IPS DF 4.7 (cell line): ENCODE measurements around the gene FAM184A.
"Not testable (repeated sequence)": the region's sequence is repeated elsewhere in the genome, so short reads cannot be mapped to it uniquely, and the experiment has no call there.

Source experiments
- DNase-seq: peaks from one replicate; pipeline ENCODE4 v3.0.0-alpha.2; 2013; ENCODE audit warnings: low spot score; ENCODE audit errors: extremely low read depth

Gene FAM184A

DNA sequence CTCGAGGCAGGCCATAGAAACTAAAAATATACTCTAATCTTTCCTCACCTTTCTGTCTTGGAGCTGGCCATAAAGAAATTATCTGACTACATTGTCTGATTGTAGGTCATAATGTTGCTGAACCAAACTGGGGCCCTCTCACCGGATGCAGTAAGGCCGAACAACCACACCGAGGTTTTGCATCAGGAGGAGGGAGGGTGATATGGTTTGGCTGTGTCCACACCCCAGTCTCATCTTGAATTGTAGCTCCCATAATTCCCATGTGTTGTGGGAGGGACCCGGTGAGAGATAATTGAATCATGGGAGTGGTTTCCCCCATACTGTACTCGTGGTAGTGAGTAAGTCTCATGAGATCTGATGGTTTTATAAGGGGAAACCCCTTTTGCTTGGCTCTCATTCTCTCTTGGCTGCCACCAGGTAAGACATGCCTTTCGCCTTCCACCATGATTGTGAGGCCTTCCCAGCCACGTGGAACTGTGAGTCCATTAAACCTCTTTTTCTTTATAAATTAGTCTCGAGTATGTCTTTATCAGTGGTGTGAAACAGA, 19.4 kb upstream of the FAM184A start:
- not testable (repeated sequence) for DNase-seq

DNA sequence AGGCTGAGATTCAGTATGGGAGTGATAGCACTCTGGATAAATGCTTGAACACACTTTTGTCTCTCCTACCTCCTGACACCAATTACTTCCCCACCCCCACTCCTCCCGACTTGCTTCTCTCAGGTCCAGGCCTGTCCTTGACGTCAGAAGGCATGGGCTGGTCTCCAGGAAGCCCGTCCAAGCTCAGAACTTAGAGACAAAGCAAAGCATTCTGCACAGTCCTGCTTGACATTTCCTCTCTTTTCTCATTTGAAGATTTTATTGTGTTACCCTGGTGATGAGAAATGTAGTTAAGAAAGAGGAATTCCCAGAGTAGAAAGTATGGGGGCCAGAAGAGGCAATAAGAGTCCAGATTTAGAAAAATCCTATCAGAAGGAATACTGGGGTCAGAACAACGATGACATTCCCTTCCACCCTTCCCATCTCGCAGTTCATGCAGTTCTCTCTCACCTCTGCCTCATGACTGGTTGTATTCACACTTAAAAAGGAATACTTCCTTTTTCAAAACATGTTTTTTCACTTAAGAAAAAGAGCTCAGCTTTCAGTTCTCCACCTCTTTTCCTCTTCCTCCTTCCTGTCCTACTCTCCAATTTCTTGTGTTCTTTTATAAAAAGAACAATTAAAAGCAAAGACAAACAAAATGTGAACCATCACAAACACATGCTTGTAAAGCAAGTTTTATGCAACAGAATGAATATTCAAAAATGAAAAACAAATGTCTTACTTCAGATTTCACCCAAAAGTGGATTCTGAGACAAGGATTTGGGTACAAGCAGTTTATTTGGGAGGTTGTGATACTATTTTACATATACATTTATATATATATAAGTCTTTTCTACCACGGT, 18.5 kb upstream of the FAM184A start:
- DNase-seq: no peak

DNA sequence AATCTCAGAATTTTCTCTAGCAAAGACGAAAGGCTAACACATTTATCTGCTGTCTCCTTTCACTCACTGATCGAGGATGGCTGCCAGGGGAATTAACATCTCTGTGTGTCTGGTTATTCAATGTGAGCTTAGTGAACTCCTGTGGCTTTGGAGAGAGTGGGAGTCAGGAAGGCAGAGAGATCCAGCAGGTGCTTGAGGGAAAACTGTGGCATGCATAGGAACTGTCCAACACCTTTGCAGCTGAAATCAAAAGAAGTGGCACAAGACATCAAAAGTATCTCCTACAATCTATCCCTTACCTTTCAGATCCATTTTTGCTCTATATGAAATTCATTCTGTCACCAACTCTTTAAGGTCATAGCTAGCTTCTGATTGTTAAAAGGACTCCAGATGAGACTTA, 11.8 kb upstream of the FAM184A start:
- DNase-seq: no peak

DNA sequence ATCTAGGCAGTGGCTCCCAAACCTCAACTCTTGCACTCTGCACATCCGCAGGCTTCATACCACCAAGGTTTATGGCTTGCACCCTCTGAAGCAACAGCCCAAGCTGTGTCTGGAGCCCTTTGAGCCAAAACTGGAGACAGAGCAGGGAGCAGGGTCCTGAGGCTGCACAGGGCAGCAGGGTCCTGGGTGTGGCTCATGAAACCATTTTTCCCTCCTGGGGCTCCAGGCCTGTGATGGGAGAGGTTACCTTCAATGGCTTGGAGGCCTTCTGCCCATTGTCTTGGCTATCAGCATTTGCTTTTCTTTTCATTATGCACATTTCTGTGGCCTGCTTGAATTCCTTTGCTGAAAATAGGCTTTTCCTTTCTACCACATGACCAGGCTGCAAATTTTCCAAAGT, 6.3 kb upstream of the FAM184A start:
- no peak for DNase-seq

DNA sequence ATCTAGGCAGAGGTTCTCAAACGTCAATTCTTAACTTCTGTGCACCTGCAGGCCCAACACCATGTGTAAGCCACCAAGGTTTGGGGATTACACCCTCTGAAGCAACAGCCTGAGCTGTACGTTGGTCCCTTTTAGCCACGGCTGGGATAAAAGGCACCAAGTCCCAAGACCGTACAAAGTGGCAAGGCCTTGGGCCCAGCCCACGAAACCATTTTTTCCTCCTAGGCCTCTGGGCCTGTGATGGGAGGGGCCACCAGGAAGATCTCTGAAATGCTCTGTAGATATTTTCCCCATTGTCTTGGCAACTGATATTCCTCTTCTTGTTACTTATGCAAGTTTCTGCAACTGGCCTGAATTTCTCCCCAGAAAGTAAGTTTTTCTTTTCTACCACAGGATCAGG, 4.5 kb upstream of the FAM184A start:
- no peak for DNase-seq

DNA sequence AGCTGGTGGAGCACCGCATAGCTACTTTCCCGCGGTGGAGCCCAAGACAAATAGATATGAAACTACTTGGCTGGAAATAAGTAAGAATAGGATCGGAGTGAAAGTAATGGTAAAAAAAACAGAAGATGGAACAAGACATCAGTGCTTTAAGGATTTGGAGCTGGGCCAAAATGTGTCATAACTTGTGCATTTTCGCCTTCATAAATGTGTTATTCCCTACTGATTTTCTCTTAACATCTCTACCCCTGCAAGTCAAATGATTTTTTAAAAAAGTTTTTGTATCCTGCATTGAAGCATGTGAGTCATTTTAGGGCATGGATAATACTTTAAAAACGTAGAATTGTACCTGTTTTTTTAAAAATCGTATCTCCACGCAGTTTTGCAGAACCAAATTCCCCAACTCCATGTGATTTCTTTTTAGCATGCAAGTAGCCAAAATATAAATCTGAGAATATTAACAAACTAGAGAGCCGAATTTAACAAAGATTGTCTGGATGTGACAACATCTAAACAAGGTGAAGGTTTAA, 882 bp upstream of the FAM184A start:
- no peak for DNase-seq

DNA sequence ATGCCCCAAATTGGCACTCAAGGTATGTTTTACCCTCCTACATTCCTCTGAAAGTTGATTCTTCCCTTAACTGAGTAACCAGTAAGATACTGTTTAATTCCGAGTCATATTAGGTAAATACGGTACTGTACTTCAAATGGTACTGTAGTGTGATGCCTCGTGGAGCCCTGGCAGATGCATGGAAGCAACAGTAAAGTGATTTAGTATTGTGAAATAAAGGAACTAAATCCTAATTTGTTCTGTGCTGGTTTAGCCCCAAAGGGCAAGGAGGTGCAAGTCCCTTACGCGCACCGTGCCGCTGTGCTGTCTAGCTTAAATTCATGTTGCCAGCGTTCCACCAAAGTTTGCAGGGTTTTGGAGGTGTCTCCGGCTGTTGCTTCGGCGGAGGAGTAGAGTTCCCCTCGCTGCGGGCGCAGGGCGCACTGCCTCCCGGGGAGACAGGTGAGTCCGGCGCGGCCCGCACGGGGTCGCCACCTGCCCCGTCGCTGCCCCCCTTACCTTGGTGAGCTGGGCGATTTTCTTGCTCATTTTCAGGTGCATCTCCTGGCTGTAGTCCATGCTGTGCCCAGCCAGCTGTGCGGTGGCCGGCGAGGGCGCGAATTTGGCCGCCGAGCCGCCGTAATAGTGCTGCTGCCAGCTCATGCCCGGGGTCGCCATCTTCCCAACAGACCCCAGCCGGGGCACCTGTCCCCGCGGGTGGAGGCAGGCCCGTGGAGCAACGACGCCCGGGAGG, 655 bp downstream of the FAM184A start:
- DNase-seq: no peak

DNA sequence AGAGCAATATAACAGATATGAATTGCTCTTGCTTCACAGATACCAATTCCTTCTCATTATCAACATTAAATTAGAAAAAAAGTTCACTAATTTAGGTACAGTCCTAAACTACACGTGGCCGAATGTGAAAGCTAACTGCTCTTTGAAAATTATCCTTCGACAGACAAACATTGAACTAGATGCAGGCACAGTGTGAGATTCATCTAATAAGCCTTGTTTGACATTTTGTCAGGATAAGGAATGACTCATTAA, 1.1 kb downstream of the FAM184A start:
- no peak for DNase-seq

DNA sequence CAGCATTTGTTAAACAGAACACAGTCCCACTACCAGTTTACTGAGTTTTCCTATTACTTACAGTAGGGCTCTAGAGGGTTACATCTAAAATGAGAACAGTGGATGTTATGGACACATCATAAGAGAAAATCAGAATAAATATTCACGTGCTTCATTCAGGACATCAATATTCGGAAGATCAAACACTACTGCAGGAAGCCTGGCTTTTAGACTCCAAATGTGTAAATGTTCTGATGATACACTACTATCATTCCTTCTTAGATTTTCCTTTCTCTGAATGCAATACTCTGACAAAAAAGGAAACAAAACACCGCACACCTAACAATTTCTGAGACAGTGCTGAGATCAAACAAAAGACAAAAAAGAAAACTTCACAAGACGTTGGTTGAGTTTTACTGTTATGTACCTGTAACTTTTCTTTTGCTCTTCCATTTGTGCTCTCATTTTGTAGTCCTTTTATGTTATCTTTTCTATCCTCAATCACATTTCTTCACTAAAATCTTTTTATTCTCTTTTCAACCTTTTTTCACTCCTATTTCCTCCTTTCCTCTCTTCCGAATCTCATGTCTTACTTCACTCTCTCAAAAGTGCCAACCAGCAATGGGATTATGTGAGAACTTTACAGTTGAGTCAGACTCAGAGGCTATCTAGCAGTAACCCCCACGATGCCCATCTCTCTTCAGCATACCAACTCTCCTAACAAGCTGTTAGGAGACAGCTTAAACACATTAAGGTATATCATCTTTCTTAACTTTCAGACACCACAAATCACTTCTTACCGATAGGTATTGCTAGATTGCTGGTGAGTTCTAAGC, 1.7 kb downstream of the FAM184A start:
- no peak for DNase-seq

DNA sequence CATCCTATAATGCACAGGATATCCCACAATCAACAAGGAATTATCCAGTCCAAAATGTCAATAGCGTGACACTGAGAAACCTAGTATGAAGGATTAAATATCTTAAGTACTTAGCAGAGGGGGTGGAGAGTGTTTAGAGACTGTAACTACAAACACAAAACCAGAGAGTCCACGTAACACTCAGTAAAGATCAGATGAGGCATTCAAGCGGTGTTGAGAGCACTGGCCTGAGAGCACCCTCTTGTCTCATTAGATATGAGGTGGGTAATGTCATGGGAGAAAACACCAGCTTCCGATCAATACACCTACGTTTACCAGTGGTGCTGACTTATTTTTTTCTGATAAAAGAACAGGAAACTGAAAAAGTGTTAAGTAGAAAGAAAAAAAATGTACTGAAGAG, 2.3 kb downstream of the FAM184A start:
- DNase-seq: no peak

DNA sequence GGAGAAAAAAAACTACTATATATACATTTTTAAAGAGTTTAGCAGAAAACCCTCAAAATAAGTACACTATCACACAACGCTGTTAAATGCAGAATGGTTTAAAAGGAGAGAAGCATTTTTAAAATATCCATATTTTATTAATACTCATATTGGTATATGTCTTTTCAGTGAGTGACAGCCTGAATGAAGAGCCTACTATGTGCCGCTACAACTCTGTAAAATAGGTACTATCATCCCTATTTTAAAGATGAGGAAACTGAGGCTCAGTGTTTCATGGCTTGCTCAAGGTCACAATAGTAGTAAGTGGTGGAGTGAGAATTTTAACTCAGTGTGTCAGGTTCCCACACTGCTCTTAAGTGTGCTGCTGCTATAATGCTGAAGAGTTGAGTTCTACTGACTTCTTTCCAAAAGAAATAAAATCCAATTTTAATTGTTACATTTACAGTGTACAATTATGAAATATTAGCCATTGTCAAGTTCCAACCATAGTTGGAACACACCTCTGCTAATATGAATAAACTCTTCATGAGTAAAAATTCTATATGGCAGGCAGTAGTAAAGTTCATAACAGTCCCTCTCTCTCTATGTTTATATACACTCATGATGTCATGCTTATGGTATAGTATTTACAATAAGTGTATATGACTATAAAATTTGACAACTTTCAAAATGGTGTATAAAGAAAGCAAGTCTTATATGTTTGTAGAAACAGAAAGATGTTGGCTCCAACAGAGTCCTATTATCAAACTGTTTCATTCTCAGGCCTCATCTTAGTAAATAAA, 3.1 kb downstream of the FAM184A start:
- no peak for DNase-seq

DNA sequence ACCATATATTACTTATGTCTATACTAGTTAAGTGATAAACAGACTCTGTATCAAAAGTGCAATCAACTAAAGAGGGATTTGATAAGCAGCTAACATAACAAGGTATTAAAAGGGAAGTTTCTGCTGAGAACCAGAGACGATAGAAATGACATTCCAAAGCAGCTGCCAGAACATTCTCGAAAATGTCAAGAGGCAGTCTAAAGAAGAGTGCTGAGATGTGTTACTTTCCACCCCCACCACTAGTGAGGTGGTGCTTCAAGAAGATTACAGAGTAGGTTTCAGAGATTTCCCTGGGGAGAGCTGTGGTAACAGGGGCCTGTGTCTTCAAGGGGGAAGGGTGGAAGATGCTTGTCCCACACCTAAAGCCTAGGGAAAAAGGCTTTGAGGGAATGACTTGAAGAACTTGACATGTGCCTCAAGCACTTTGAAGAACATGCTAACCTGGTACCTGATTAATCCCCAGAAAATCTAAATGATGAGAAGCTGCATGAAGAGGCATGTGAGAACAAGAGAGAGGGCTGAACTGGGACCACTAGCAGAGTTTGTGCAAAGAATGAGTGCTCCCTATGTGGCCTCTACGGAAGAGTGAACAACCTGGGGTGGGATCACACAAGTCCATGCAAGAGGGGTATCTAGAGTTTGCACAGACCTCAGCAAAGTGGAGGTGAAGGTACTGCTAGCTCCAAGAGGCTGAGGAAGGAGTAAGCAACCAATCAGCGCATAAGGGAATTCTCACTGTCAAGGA, 5.0 kb downstream of the FAM184A start:
- no peak for DNase-seq

DNA sequence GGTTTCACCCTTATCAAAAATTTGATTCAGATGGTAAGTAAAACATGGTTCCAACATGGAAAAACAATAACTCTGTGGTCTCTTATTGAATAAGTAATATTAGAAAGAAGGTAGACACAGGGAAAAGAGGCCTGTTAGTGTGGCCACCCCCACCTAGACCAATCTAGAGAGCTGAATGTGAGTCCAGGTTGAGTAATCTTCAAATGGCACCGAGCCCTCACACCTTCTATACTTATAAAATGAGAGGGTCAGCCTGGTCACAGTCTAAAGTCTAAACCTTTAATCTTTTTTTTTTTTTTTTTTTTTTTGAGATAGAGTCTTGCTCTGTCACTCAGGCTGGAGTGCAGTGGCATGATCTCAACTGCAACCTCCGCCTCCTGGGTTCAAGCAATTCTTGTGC, 6.9 kb downstream of the FAM184A start:
- no peak for DNase-seq

DNA sequence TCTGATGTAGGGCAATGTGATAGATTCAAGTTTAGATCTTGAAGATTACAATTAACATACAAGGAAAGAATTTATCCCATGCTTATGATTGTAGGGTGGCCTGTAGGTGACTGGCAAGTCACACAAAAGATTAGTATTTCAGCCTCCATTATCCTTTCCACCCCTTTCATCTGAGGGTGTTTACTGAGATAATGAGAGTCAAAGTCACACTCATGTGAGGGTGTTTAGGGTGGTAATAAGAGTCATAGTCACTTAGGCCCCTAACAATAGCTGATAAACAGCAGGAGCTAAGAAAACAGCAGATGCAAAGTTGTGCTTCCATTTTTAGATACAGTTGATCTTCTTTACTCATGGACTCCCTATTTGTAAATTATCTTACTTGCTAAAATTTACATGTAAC, 11.4 kb downstream of the FAM184A start:
- no peak for DNase-seq

DNA sequence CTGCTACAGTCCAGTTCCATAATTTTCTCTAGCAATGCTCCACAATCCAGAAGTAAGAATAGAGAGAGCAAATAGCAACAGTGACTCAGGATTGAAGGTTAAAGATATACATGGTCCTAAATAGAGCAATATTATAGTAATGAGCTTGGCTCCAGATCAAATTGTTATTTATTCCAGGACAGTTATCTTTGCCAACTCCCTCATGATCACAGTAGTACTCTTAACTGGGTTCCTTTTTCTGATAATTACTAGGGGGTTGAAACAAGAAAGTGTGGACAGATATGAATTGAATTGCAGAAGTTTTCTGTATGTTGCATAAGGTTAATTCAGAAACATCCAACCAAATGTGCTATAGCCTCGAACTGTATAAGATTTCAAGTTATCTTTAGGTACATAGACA, 11.9 kb downstream of the FAM184A start:
- DNase-seq: no peak

DNA sequence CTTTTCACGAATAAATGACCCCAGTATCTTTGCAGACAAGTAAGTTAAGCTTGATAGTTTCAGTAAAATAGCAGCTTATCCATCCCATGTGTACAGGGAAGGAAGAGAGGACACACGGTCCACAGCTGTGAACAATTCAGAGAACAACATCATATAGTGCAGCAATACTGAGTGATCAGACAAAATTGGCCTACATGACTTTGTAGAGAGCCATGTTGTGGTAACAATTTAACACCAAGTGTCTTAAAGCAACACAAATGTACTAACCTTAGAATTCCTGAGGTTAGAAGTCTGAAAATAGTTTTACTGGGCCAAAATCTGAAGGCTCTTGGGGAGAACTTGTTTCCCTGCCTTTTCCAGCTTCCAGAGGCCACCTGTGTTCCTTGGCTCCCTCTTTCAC, 12.5 kb downstream of the FAM184A start:
- no peak for DNase-seq

DNA sequence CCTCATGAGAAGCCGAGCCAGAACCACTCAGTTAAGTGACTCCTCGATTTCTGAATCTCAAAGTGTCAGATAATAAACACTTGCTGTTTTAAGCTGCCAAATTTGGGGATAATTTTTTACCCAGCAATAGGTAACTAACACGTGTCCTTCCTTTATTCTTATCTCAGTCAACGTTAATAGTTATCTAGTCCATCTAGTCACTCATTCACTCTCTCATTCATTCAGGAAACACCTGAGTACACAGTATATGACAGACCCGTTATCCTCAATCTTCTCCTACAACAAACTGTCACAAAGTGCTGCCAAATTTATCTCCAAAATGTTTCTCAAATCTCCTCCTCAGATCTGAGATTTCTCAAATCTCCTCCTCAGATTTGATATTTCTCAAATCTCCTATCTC, 13.1 kb downstream of the FAM184A start:
- no peak for DNase-seq

DNA sequence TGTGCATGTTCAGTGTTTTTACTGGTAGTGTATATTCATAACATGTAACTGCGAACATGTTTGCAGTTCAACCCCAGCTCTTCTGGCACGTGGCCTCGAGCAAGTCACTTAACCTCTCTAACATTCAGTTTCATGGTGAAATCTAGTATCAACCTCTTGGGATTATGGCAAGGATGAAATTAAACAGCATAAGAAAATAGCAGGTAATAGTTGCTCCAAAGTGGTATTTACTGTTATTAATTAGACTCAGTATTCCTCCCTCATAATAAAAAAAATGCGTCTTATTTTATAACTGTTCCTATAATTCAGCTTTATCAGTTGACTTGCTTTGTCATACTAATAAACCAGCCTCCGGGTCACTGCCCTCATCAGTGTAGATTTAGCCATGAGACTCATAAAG, 15.0 kb downstream of the FAM184A start:
- no peak for DNase-seq

DNA sequence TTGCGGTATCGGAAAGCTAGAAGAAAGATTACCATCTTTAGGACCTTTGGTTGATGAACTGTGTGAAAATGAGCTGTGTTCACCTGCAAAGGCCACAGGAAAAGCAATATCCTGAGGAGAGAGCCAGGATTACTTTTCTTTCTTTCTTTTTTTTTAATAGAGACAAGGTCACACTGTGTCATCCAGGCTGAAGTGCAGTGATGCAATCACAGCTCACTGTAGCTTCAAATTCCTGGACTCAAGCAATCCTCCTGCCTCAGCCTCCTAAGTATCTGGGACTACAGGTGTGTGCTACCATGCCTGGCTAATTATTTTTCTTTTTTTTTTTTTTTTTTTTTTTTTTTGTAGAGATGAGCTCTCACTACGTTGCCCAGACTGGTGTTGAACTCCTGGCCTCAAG, 17.2 kb downstream of the FAM184A start:
- DNase-seq: no peak

DNA sequence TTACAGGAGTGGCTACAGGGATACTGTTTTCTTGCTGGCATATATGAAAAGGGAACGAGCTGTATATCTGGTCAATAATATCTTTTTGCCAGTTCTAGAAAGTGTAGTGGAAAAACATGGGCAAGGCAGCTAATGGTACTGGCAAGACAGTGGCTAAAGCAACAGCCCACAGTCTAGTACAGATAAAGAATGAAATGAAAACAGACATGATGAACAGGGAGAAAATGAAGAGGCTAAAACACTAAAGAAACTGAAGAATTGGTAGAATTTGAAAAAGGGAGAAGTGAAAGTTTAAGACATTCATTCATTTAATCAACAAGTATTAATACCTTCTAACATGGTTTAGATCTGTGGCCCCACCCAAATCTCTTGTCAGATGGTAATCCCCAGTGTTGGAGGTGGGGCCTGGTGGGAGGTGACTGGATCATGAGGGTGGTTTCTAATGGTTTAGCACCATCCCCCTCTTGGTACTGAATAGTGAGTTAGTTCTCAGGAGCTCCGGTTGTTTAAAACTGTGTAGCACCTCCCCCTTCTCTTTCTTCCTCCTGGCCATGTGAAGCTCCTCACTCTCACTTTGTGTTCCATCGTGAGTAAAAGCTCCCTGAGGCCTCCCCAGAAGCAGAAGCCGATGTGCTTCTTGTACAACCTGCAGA, 18.1 kb downstream of the FAM184A start:
- DNase-seq: no peak
